HuH-7 (cell line): ENCODE measurements around the gene MTHFSD.

Experiments used
- DNase-seq: peaks from one replicate; pipeline ENCODE4 v3.0.0; 2011; ENCODE audit warnings: low spot score

The MTHFSD gene

GRCh38 chr16:86550281-86550680, 4.8 kb downstream of the MTHFSD start:
- no peak for DNase-seq

- no peak for DNase-seq
These were observed 5.2 kb downstream of the MTHFSD start for GRCh38 chr16:86549893-86550190.

DNA sequence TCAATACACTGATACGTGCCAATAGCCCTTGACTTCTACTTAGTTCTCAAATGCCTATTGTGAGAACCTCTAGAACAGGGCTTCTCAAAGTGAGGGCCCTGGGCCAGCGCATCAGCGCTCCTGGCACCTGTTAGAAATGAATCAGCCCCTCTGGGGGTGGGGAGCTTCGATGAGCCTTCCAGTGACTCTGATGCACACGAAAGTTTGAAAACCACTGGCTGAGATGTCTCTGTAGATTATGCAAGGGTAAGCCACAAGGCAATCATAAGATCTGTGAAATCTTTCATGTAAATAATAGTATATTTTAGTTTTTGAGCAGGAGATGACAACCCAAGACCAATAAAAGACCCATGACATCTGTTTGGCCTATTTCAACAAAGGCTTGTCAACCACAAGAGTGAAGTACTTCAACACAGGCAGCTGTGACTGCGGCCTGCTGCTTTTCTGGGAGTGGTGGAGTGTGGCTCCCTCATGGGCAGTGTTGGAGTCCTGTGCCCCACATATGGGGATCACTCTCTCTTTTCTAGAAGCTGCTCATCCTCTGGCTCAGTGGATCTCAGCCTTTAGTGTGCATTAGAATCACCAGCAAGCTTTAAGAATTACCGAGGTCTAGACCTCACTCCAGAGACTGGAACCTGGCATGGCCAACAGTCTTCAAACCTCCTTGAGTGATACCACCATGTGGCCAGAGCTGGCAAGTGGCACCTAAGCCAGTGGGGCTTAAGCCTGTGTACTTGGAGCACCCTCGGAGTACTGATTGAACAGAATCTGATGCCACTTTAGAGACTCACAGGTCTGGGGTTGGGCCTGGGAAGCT, 5.8 kb downstream of the MTHFSD start:
- no peak for DNase-seq

- DNase-seq: no peak
These were observed 7.7 kb downstream of the MTHFSD start for GRCh38 chr16:86547286-86547685.

GRCh38 chr16:86546638-86547013, 8.4 kb downstream of the MTHFSD start:
- DNase-seq: no peak

GRCh38 chr16:86545954-86546637, 8.9 kb downstream of the MTHFSD start:
- no peak for DNase-seq

DNA sequence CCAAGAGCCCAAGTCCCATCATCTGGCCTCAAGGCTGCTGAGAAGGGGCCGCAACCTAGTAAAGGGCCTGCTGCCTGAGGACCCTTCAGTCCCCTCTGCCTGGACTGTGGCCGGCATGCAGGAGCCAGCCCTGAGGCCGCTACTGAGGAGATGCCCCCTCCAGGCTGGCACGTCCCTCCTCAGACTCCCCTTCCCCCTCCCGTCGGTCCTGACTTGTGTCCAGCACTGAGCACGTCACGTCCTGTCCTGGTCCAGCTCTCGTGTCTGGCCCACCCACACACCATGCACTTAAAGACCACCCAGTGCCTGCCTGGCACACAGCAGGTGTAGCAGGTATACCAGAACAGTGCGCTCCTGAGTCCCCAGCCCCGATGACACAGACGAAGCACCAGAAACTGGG, 9.6 kb downstream of the MTHFSD start:
- DNase-seq: no peak

- no peak for DNase-seq
These were observed 12.0 kb downstream of the MTHFSD start for GRCh38 chr16:86542756-86543750.

- no peak for DNase-seq
These were observed 13.5 kb downstream of the MTHFSD start for GRCh38 chr16:86541560-86541959.

DNA sequence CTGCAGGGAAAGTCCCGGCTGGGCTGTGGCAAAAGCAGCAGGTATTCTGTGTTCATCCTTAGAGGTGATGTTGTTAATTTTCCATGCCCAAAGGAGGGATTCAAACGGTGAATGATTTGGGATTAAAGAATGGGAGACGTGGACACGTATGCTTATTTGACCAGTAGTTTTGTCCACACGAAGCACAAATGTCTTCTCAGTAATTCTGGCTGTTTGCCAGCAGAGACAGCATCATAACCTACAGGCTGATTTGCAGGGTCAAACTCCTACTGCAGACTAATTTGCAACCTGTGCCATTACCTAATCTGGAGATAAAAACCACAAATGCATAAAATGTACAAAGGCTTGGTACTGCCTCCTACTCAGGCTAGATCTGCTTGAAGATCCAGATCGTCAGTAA, 14.1 kb downstream of the MTHFSD start:
- no peak for DNase-seq

DNA sequence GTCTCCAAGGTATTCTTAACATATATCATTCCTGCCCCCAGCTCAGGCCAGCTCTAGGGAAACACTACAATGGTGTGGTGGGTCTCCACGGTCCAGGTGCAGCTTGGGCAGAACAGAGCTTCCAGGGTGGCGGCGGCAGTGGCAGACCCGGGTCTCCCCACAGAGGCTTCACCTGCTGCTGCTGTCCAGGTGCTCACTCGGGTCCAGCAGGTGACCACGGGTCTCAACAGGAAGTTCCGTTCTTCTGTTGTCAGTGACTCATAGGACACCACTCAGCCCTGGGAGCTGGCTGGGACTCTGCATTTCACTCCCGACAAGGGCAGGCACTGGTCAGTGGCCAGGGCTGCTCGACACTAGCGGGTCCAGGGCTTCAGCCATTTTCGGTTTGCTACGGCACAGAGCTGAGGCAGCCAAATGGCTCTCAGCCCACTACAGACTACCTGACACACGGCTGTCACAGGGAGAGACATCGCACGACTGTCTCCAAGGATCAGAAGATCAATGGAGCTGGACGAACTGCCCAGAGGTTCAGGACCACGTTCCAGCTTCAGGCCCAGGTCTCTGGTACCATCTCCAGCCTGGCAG, 16.7 kb downstream of the MTHFSD start:
- no peak for DNase-seq

- DNase-seq: no peak
These were observed 17.5 kb downstream of the MTHFSD start for GRCh38 chr16:86537486-86537885.

GRCh38 chr16:86536621-86537020, 18.4 kb downstream of the MTHFSD start:
- no peak for DNase-seq

- no peak for DNase-seq
These were observed 20.0 kb downstream of the MTHFSD start for GRCh38 chr16:86534779-86535615.

- DNase-seq: no peak
These were observed 21.2 kb downstream of the MTHFSD start for GRCh38 chr16:86533767-86534351.

GRCh38 chr16:86533076-86533475, 22.0 kb downstream of the MTHFSD start:
- no peak for DNase-seq

GRCh38 chr16:86532526-86532815, 22.6 kb downstream of the MTHFSD start:
- no peak for DNase-seq

DNA sequence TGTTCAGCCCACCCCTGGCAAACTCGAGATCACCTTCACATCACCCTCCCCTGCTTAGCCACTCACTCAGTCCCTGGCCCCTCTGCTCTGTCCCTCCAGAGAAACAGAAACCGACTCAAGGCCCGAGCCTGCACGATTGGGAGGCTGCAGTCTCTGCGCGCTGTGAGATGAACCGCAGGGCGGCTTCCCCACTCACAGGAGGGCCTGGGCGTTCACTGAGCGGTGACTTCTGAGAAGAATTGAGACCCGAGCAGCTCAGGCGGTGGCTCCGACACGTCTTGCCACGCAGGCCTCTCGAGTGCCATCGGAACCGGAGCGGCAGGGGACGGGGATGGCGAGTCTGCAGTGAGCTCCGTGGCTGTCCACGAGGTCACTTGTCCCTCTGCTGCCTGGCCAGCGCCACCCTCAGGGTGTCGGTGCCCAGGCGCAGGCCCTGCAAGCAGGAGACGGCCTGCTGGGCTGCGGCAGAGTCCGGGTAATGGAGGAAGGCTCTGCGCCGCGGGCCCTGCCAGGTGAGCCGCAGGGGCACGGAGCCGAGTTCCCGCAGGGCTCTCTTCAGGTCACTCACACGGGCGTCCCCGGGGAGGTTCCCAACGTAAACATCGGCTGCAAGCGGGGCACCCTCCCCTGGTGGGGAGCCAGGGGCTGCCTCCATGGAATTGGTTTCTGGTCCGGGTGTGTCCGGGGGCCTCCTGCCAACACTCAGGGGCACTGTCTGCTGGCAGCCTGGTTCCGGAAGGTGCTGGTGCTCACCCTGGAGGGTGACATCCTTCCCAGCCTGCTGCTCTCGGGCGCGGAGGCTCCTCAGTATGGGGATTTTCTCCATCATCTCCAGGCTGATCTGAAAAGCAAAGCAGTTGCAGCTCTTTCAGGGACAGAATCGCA, 23.2 kb downstream of the MTHFSD start:
- no peak for DNase-seq

DNA sequence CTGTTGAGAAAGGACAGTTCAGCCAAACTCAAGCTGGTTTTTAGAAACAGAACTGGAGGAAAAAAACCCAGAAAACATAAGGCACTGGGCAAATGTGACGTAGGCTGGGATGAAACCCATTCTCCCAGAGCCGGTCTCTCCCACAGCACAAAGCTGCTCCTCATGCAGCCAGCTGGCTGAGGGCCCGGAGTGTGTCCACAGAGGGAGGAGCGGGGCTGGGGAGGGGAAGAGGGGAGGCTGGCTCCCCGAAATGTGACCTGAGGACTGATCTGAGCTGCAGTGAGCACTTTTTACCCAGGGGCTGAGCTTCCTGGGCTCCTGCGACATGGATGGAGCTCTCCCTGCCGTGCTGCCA, 23.9 kb downstream of the MTHFSD start:
- no peak for DNase-seq
